ENCODE results near the gene ELMO2.

ELMO2 gene

DNA sequence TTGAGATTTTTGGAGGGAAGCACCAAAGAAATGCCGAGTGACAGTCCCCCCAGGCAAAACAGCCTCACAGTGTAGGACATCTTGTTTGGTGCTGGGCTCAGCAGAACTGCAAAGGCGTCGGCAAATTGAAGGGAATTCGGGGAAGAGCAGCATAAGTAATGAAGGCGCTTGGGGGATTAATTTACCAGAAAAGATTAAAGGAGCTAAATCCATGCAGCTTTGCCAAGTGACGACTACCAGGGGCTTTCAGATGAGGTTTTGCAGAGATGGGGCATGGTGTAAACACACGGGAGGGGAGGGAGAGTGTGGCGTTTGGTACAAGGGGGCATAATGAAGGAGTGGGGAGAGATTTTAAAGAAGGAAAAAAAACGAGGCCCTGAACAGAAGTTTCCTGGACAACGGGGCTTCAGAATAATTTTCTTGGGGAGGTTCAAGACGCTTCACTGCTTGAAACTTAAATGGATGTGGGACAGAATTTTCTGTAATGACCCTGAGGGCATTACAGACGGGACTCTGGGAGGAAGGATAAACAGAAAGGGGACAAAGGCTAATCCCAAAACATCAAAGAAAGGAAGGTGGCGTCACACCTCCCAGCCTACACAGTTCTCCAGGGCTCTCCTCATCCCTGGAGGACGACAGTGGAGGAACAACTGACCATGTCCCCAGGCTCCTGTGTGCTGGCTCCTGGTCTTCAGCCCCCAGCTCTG is 52.8 kb downstream of the ELMO2 start:
- no peak overlapping the region for H3K27ac ChIP-seq (ENCODE audit: extremely low read depth, low read depth, low read length)
- POLR2A ChIA-PET = interaction anchor here (0.7 to 1.3 kb wide), 2 partner anchors 10 to 11 kb away, joined by 3 read pairs; no protein-coding TSS in a partner anchor
- CTCF ChIA-PET = interaction anchor here (0.8 to 1.2 kb wide), 3 partner anchors 74 to 339 kb away, joined by 3 to 4 read pairs (median 4); no protein-coding TSS in a partner anchor
- H3K4me3 ChIP-seq (ENCODE audit: low read depth, low read length) = no peak overlapping the region
- H3K9me3 ChIP-seq (ENCODE audit: control insufficient read depth, insufficient read depth, low read depth, low read length) = no peaks in the 10 kb centered on the region
- H3K4me1 ChIP-seq (ENCODE audit: control insufficient read depth, insufficient read depth, low read length) = no peaks in the 10 kb centered on the region
- TF ChIP-seq ZNF768 (tag by site-specific recombination; IDR thresholded peaks at IDR 0.05) (no peak), HOXA7 (CRISPR knock-in tag; IDR thresholded peaks at IDR 0.05; ENCODE audit: borderline replicate concordance) (no peak), OVOL3 (tag by site-specific recombination; IDR thresholded peaks at IDR 0.05) (no peak), ZNF777 (tag by site-specific recombination; IDR thresholded peaks at IDR 0.05; ENCODE audit: borderline replicate concordance) (no peak), ZEB2 (tag by site-specific recombination; IDR thresholded peaks at IDR 0.05) (no peak), ZNF423 (tag by site-specific recombination; IDR thresholded peaks at IDR 0.05) (no peak), ZNF175 (tag by site-specific recombination; IDR thresholded peaks at IDR 0.05) (no peak)
- TF ChIP-seq, protein P1, sequence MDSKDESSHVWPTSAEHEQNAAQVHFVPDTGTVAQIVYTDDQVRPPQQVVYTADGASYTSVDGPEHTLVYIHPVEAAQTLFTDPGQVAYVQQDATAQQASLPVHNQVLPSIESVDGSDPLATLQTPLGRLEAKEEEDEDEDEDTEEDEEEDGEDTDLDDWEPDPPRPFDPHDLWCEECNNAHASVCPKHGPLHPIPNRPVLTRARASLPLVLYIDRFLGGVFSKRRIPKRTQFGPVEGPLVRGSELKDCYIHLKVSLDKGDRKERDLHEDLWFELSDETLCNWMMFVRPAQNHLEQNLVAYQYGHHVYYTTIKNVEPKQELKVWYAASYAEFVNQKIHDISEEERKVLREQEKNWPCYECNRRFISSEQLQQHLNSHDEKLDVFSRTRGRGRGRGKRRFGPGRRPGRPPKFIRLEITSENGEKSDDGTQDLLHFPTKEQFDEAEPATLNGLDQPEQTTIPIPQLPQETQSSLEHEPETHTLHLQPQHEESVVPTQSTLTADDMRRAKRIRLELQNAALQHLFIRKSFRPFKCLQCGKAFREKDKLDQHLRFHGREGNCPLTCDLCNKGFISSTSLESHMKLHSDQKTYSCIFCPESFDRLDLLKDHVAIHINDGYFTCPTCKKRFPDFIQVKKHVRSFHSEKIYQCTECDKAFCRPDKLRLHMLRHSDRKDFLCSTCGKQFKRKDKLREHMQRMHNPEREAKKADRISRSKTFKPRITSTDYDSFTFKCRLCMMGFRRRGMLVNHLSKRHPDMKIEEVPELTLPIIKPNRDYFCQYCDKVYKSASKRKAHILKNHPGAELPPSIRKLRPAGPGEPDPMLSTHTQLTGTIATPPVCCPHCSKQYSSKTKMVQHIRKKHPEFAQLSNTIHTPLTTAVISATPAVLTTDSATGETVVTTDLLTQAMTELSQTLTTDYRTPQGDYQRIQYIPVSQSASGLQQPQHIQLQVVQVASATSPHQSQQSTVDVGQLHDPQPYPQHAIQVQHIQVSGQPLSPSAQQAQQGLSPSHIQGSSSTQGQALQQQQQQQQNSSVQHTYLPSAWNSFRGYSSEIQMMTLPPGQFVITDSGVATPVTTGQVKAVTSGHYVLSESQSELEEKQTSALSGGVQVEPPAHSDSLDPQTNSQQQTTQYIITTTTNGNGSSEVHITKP (tag by site-specific recombination; IDR thresholded peaks at IDR 0.05) = no peak
- TF ChIP-seq, protein P2, sequence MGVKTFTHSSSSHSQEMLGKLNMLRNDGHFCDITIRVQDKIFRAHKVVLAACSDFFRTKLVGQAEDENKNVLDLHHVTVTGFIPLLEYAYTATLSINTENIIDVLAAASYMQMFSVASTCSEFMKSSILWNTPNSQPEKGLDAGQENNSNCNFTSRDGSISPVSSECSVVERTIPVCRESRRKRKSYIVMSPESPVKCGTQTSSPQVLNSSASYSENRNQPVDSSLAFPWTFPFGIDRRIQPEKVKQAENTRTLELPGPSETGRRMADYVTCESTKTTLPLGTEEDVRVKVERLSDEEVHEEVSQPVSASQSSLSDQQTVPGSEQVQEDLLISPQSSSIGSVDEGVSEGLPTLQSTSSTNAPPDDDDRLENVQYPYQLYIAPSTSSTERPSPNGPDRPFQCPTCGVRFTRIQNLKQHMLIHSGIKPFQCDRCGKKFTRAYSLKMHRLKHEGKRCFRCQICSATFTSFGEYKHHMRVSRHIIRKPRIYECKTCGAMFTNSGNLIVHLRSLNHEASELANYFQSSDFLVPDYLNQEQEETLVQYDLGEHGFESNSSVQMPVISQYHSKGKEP (tag by site-specific recombination; IDR thresholded peaks at IDR 0.05) = no peak
- TF ChIP-seq, protein P3, sequence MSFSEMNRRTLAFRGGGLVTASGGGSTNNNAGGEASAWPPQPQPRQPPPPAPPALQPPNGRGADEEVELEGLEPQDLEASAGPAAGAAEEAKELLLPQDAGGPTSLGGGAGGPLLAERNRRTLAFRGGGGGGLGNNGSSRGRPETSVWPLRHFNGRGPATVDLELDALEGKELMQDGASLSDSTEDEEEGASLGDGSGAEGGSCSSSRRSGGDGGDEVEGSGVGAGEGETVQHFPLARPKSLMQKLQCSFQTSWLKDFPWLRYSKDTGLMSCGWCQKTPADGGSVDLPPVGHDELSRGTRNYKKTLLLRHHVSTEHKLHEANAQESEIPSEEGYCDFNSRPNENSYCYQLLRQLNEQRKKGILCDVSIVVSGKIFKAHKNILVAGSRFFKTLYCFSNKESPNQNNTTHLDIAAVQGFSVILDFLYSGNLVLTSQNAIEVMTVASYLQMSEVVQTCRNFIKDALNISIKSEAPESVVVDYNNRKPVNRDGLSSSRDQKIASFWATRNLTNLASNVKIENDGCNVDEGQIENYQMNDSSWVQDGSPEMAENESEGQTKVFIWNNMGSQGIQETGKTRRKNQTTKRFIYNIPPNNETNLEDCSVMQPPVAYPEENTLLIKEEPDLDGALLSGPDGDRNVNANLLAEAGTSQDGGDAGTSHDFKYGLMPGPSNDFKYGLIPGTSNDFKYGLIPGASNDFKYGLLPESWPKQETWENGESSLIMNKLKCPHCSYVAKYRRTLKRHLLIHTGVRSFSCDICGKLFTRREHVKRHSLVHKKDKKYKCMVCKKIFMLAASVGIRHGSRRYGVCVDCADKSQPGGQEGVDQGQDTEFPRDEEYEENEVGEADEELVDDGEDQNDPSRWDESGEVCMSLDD (tag by site-specific recombination; IDR thresholded peaks at IDR 0.05) = no peak
- peaks cover 0 to 54% of the 10 kb centered on the region in 2 experiments; a peak in 1 of 3 replicates for H3K36me3 ChIP-seq (ENCODE audit: control insufficient read depth in 2 of 2, insufficient read depth in 1 of 2, low read length in 2 of 2)

DNA sequence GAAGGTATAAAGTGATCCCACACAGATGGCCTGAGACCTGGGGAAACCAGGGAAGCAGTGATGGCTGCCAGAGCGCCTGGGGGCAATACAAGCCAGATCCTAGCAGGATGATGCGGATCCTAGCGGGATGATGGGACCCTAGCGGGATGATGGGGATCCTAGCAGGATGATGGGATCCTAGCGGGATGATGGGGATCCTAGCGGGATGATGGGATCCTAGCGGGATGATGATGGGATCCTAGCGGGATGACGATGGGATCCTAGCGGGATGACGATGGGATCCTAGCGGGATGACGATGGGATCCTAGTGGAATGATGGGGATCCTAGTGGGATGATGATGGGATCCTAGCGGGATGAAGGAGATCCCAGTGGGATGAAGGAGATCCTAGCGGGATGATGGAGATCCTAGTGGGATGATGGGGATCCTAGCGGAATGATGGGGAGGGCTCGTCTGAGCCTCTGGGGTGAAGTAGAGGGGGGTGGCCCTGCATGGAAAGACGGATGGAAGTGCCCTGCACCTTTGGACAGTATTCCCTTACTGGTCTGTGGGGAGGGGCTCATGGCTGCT is 54.0 kb downstream of the ELMO2 start:
- TF ChIP-seq ZNF626 (tag by site-specific recombination; IDR thresholded peaks at IDR 0.05) (no peak), ZNF202 (tag by site-specific recombination; IDR thresholded peaks at IDR 0.05; ENCODE audit: borderline replicate concordance) (peak; percentile 81; the same call in 1 of the 2 replicates)
- H3K4me3 ChIP-seq (ENCODE audit: low read depth, low read length) = no peak overlapping the region
- ChIA-PET CTCF (interaction anchor here (0.8 kb wide), 1 partner anchor 224 kb away, joined by 4 read pairs; no protein-coding TSS in a partner anchor), POLR2A (interaction anchor here (0.7 kb wide), 1 partner anchor 11 kb away, joined by 3 read pairs; no protein-coding TSS in a partner anchor)
- H3K9me3 ChIP-seq (ENCODE audit: control insufficient read depth, insufficient read depth, low read depth, low read length) = no peaks in the 10 kb centered on the region
- no peaks in the 10 kb centered on the region for H3K4me1 ChIP-seq (ENCODE audit: control insufficient read depth, insufficient read depth, low read length)
- peaks cover 0 to 42% of the 10 kb centered on the region in 2 experiments; a peak in 1 of 3 replicates for H3K36me3 ChIP-seq (ENCODE audit: control insufficient read depth in 2 of 2, insufficient read depth in 1 of 2, low read length in 2 of 2)
- H3K27ac ChIP-seq (ENCODE audit: extremely low read depth, low read depth, low read length) = no peak overlapping the region

Measured in HEK293 (cell line).